Activated CD4-positive, alpha-beta T cell treated with anti-CD3 and anti-CD28 coated beads, Interleukin-10, Interleukin-2, amounts not matched to agents 100 ng/mL and 50 ng/mL, durations not matched to agents 16 hours and 8 hours (primary cell): ENCODE measurements around the gene BPIFA1.

Experiments used
- DNase-seq: peaks from one replicate; pipeline ENCODE4 v3.0.0-alpha.2; 2020

Gene BPIFA1

DNA sequence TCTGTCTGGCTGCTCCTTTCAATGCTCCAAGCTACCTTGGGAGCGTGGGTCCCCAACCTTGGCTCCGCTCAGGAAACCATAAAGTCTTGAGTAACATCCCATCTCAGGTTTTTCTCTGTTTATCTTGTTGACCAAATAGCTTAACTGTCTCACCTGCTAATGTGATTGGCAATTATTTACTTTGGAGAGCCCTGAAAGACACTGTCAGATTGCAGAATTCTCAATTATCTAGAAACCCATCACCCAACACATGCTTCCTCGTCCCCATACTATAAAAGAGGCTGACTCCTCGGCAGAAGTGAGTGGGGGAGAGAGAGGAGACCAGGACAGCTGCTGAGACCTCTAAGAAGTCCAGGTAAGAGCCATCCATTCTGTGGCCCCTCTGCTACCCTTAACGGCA lies at the start of gene BPIFA1:
Gene BPIFA1, plus strand, starts transcription at position 301 of the 400 bp plus-strand sequence. CDS start 1,716 bp downstream, outside the sequence.
- no peak for DNase-seq

DNA sequence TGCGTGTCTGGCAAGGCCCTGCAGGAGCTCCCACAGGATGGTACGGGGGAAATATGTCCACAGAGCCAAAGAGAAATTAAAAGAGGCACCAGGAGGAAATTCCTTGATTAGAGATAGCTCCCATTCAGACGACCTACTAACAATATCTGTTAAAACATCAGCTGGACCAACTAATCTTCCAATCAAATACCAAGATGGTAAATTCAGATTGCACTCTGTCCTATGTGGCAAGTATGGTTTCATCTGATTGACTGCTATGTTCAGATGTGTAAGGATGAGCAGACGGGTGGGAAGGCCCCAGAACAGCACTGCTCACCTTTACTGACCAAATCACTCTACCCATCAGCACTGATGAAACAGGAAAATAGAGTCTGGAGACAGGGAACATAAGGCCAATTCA lies 48.3 kb upstream of the BPIFA1 start:
- DNase-seq = no peak

DNA sequence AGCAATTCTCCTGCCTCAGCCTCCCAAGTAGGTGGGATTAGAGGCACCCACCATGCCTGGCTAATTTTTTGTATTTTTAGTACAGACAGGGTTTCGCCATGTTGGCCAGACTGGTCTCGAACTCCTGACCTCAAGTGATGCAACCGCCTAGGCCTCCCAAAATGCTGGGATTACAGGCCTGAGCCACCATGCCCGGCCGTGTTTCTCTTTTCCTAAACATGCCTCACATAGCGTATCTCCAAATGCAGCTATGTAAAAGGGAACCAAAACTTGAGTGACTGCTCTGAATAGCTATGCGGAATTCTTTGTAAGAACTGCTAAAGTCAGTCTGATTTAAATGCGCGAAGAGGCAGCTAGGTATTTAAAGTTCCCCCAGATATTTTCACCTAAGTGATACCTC lies 47.4 kb upstream of the BPIFA1 start:
- DNase-seq = no peak

DNA sequence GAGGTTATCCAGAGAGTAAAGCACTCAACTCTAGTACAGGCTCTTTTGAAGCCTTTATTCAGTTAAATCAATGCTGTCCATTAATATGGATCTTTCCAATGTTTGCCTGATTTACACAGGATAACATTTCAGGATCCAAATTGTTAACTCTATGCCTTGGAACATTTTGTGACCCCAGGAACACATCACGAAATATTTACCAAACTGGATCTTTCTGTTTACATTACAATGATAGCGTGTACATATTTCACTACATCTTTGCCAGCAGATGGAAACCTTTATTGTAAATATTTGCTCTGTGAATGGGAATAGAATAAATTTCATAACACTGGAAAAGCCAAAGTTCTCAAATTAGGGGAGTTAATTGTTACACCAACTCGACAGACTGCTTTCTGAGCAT lies 44.3 kb upstream of the BPIFA1 start:
- no peak for DNase-seq

DNA sequence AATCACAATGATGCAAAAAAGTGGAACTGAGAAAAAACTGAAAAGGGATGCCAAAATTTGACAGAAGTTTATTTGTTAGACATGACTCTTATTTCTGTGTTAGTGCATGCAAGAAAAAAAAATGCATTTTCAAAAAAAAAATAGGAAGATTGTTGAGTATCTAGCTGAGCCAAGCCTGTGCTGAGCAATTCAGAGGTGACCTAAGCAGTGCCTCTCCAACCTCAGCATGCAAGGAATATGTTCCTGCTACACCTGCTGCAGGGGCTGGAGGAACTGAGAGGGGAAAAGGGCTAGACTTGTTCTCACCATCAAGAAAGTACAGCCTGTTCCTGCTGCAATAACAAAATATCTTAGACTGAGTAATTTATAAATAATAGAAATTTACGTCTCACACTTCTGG lies 43.8 kb upstream of the BPIFA1 start:
- no peak for DNase-seq

DNA sequence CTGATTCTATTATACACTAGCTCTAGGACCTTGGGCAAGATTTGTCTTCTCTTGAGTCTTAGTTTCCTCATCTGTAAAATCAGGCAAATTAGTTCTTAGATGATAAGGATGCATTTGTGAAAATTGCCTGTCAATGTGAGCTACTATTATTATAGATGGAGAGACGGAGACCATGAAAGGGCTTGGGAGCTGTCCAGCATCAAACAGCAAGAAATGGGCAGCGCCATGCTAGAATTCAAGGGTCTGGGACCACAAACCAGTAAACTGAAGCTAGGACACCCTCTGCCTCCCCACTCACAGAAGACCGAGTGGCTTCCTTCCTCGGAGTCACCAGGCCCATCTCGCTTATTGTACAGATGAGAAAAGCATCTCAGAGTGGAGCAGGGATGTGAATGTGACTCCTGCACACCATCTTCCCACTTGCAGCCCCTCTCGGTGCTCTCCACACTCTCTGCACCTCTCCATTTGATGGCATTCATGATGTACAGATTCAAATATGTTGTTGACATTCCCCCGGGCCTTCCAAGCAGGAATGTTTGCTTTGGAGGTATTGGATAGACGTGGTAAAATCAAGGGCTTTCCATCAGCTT lies 42.8 kb upstream of the BPIFA1 start:
- DNase-seq = no peak

DNA sequence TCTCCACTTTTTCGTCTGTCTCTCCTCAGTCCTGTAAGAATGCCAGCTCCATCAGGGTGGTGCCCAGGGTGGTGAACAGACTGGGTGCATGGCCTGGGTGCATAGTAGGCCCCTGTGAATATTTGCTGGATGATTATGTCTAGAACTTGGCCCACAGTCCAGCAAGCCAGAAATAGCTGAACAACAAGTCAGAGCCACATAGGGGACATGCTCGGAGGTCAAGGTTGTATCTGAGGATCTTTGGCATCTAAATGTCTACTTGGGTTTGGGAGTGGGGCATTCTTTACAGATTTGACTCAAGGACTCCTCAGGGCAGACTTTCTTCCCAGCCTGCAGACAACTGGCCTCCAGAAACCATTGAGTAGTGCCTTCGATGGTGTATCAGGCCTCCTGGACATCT lies 36.8 kb upstream of the BPIFA1 start:
- no peak for DNase-seq

DNA sequence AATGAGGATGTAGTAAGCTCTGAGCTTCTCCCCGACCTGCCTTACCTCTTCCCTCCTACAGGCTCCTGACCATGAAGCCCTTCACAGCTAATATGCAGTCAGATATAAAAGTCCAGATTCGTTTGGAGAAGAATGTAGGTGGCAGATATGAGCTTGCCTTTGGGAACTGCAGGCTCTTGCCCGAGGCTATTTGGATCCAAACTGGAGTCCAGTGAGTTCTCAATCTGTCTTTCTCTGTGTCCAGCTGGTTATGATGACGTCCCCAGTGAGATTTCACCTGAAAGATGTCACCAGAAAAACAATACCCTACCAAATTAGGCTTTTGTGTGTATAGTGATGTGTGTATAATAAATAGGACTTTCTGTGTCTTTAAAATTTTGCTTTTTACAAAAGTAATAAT lies 33.3 kb upstream of the BPIFA1 start:
- DNase-seq = no peak

DNA sequence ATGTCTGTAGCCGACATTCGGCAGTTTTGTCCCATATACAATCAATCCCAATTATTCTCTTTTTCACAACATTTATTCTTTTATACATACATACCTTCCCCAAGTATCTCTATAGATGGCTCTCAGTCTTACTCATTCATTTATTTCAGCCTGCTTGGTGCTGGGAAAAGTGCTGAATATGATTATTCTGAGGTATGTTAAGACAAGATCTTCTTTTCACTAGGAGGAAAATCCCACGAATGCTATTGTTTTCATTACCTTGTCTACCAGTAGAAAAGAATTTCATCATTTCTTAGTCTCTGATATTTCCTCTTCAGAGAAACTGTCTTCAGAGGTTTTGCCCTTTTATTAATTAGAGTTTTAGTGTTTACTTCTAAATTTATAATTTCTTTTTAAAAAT lies 32.4 kb upstream of the BPIFA1 start:
- no peak for DNase-seq

DNA sequence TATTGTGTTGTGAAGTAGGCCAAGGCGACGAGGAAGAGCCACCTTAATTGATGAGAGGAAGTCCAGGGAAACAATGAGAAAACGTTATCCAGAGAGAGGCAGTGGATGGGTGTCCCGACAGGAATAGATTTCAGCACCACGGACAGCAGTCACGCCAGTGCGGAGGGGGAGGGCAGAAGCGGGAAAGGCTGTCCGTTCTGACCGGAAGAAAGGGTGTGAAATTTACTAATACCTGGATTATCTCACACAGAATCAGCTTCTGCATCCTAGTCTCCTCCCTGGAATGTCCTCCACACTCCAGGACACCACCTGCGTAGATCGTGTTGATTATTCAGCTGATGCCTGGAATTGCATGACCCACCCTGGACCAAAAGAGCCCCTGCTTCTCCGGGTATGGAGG lies 26.0 kb upstream of the BPIFA1 start:
- peak; percentile 41 for DNase-seq

DNA sequence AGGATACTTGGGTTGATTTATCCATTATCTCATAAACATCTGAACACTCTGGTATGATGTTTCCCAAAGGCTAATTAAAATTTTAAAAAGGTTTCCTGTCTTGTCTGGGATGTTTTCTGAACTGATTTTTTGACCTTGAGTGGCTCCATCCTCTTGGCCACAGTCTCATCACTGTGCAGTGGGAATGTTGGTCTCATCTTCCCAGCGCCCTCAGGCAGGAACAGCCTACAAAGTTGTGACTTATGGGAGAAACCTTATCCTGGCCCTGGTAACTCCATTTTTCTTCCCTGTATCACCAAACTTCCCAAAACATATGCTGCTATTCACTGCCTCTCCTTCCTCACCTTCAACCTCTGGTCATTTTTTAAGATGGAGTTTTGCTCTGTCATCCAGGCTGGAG lies 25.4 kb upstream of the BPIFA1 start:
- no peak for DNase-seq

DNA sequence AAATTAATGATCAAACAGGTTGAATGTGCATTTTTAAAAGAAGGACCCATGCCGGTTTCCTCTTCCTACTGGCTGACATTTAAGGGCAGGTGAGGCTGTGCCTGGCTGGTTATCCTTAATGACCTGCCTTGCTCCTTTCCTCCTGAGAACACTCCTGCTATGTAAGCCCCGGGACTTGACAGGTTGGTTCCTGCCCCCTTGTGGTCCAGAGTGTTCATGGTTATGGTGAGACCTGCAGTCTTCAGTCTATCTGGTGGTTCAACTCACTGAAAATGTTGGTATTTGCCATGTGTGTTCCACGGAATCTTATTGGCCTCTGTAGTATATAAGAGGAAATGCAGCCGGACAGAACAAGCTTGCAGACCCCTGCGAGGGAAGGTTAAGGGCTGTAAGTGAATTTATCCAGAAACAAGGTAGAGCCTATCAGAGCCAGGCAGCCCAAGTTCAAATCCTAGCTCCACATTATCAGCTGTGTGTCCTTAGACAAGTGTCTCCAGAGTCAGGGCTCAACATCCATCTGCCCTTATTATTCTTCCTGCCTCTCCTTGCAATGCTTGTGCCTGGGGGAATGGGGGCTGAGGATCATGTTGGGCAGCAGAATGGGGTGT lies 23.9 kb upstream of the BPIFA1 start:
- DNase-seq = peak; percentile 39

DNA sequence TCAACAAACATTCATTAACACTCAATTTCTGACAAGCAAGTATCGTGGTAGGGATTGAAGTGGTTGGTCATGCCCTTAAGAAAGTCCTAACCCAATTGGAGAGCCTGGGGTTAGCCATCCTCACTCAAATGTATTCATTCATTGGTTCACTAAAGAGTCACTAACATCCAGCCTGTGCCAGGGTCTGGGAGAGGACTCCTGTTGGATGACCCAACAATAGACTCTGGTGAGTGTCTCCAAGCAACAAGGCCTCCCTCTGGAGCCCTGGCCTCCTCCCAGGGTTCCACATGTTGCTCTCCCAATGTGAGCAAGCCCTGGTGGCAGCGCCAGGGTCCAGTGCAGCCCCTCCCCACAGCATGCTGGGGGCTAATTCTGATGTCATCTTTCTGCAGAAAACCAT lies 18.7 kb upstream of the BPIFA1 start, which contains the start of gene BPIFA3:
Gene BPIFA3, plus strand, starts transcription at position 301 of the 400 bp plus-strand sequence. CDS start 185 bp downstream, outside the sequence.
- DNase-seq = no peak

DNA sequence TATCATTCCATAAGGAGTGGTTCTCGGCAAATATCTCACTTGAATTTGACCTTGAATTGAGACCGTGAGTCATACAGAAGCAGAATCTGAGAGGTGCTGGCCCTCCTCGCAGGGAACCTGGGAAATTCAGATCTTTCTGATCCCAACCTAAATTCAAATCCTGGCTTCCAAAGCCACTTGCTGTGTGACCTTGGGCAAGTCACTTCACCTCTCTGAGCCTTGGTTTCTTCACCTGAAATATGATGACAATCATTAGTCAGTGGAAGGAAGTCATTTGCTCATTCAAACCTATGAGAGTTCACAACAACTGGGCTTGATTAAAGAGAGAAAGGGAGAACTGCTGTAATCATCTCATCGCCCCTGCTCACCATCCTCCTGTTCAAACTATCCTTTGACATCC lies 11.4 kb upstream of the BPIFA1 start:
- DNase-seq = no peak

DNA sequence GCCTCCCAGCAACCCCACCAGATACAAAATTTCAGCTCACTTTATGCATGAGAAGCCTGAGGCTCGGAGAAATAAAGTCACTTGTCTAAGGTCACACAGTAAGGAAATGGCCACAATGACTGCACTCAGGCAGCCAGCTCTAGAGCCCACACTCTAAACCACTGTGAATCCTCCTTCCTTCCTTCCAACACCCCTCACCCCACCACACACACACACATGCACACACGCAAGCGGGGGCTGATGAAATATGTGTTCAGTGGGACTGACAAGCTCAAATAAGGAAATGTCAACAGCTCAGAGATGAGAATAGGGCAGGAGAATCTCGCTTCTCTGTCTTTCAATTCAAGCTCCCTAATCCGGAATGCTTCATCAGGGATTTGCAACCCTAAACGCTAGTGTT lies 6.0 kb upstream of the BPIFA1 start:
- peak; percentile 7 for DNase-seq

DNA sequence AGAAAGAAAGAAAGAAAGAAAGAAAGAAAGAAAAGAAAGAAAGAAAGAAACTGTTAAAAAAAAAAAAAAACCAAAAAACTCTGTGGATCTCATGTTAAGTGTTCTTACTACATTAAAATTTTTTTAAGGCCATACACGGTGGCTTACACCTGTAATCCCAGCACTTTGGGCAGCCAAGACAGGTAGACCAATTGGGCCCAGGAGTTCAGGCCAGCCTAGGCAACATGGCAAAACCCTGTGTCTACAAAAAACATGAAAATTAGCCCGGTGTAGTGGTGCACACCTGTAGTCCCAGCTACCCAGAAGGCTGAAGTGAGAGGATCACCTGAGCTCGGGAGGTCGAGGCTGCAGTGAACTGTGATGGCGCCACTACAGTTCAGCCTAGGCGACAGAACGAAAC lies 4.6 kb upstream of the BPIFA1 start:
- DNase-seq = no peak

DNA sequence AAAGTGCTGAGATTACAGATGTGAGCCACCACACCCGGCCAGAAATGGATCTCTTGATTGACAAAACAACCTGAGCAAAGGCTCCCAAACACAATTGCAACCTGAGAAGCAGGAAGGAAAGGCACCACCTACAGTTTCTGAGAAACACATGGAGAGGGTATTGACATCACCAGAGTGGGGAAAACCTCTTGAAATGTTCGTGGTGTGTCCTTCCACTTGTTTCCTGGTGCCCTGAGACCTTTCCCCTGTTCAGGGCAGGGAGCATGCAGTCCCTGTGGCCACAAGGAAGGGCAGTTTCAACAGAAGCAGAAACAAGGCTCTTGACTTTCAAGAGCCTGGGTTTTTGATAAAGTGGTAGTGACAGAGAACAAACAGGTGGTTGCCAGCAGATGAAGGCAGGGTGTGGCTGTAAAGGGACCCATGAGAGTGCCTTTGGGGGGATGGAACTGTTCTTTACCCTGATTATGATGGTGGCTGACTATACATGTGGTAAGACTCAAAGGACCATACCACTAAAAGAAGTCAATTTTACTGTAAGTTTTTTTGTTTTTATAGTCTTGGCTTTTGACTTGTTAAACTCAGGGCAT lies 3.2 kb upstream of the BPIFA1 start:
- DNase-seq = no peak

DNA sequence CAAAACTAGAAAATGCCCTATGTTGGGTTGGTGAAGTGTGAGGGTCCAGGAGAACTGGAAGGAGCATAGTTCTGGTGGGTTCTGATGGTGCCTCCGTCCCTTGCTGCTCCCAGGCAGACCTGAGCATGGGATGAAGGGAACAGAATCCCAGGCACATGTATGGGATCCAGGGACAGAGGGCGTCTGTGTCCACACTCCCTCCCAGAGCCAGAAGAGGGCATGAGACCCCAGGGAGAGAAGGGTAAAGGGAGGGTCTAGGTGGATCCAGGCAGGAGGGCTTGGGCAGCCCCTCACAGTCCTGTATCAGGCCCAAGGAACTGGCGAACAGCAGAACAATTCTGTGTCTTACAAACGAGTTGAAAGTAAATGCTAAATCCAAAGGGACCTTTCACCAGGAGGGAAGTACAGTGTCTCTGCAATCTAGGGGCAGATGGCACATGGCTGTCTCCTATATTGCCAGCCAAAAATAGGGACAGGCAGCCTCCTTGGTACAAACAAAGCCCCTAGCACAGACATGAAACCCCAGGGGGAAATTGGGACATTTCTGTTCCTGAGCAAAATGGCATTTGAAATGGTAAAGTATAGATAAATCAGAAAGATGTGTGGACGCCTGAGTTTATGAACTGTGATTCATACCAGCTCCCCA lies 2.5 kb upstream of the BPIFA1 start:
- no peak for DNase-seq

DNA sequence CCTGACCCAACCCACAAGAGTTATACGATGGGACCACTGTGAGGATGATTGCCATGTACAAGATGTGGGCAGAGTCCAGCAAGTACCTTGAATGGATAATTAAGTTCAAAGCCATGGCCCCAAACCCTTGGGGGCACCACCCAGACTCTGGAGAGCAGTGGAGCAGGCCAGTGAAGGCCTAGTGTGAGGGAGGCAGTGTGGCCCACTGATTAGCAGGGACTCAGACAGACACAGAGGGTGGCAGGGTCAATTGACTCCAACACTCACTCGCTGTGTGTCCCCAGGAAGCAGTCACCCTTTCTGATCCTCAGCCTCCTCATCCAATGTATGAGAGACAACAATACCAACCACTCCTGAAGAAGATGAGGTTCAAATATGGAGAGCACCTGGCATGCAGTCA lies 1.7 kb upstream of the BPIFA1 start:
- DNase-seq = no peak

DNA sequence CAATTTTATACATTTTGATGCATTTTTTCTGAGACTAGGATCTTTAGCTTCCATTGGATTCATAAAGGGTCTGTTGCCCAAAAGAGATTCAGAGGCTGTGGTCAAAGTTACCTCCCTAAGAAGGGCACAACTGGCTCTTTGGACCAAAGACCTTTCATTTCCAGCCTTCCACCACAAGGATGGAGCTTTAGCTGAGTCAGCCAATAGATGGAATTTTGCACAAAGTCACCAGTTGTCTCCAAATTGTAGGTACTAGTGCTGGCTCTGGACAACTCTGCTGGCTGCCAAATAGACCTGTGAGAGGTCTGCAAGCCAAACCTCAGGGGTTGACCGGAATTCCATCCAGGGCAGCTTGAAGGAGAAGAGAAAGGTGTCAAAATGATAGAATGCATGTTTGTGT lies 555 bp downstream of the BPIFA1 start:
- DNase-seq = no peak

DNA sequence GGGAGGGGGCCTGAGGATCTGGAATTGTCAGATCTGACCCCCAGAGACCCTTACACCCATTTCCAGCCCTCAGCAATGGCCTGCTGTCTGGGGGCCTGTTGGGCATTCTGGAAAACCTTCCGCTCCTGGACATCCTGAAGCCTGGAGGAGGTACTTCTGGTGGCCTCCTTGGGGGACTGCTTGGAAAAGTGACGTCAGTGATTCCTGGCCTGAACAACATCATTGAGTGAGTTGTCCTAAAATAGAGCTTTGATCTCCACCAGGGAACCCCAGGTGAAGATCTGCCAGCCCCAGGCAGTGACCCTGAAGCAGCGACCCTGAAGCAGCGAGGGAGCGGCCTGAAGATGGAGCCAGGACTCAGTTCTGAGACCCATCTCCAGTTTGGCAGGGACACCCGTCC lies 2.2 kb downstream of the BPIFA1 start:
- DNase-seq = no peak

DNA sequence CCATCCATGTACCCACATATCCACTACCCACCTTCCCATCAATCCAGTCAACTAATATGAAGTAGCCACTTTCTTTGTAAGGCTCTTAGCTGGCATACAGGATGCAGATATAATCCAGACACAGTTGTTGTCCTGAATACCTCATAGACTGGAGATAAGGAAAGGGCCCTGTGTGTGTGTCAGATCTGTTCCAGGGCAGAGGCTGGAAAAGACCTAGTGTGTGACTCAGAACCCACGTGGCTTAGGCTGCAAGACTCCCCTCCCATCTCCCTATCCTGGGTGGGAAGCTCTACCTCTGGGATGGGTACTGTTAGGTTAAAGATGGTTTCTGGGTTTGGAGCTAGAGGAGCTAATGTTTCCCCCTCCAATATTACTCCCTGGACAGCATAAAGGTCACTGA lies 3.6 kb downstream of the BPIFA1 start:
- no peak for DNase-seq

DNA sequence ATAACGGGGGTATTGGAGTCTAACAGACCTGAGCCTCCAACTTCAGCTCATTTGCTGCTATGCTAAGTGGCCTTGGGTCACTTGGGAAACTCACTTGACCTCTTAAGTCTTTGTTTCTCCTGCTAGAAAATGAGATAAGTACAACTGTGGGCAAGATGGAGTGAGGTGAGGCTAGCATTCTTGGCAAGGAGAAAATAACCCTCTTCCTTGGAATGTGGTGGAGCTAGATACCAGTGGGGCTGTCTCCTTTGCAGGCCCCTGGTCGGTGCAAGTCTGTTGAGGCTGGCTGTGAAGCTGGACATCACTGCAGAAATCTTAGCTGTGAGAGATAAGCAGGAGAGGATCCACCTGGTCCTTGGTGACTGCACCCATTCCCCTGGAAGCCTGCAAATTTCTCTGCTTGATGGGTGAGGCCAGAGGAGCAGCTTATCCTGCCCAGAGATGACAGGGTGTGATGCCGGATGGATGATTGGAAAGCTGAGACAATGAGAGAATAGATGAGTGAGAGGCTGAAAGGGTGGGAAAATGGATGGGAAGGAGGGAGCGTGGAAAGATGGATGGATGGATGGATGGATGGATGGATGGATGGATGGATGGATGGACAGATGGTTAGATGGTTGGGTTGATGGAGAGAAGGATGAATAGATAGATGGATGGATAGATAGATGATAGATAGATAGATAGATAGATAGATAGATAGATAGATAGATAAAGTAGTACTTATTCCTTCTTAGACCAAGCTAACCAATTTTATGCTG lies 4.4 kb downstream of the BPIFA1 start:
- DNase-seq = no peak

DNA sequence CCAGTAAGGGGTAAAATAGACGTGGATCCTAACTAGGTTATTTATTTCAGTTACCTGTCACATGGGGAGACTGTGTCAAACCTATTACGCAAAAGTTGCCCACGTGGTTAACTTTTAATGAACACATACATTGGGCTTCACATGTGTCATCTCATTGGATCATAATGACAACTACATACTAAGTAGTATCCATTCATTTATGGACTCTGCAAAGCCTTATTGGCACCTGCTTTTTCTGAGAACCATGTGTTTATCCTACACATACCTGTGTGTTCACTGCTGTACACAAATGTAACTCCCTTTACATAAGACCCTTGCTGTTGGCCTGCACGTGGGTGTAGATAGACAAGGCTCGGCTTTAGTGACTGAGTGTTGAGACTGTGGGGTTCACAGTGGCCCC lies 5.1 kb downstream of the BPIFA1 start:
- DNase-seq = no peak
